Upper lobe of left lung (tissue), 4 donors: Measurements from ENCODE around the gene SLC38A9.
"Not testable (repeated sequence)": the region's sequence is repeated elsewhere in the genome, so short reads cannot be mapped to it uniquely, and the experiment has no call there.

Source experiments
- EP300 ChIP-seq, 4 donors: sonication (generic); formaldehyde crosslinking; IDR thresholded peaks; one replicate each; pipeline ENCODE4 v1.5.1; 2017; ENCODE audit warnings: antibody characterized with exemption in 4 of 4, control low read depth in 2 of 4
- POLR2A ChIP-seq, 4 donors: fragments of 450-650 bp; IDR thresholded peaks; one replicate each; pipeline ENCODE4 v1.5.1; 2016 to 2017; ENCODE audit warnings: antibody characterized with exemption in 4 of 4, mild to moderate bottlenecking in 2 of 4
- POLR2AphosphoS5 ChIP-seq, 2 donors: sonication (generic); formaldehyde crosslinking; IDR thresholded peaks; one replicate each; pipeline ENCODE4 v1.5.1; 2017; ENCODE audit warnings: antibody characterized with exemption in 2 of 2
- TF ChIP-seq, protein P1 (sequence below), 6 experiments: fragments of 450-650 bp in 4 of 6; fragments of 200-600 bp in 2 of 6; sonication (generic) in 2 of 6; IDR thresholded peaks; one replicate each; pipeline ENCODE4 v1.5.1; 2016 to 2019; ENCODE audit warnings: antibody characterized with exemption in 6 of 6

DNA sequence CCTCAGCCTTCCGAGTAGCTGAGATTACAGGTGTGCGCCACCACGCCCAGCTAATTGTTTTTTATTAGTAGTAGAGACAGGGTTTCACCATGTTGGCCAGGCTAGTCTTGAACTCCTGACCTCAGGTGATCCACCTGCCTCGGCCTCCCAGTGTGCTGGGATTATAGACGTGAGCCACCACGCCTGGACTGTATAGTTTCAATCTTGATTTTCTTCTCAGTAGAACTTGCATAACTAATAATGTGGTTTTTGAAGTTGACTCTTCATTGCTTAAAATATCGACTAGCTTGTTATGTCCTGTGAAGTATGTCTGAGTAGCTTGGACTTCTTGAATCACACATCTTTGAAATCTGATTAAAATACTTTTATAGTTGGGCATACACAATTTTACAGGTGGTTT lies 49.6 kb upstream of the SLC38A9 start:
- TF ChIP-seq, protein P1, sequence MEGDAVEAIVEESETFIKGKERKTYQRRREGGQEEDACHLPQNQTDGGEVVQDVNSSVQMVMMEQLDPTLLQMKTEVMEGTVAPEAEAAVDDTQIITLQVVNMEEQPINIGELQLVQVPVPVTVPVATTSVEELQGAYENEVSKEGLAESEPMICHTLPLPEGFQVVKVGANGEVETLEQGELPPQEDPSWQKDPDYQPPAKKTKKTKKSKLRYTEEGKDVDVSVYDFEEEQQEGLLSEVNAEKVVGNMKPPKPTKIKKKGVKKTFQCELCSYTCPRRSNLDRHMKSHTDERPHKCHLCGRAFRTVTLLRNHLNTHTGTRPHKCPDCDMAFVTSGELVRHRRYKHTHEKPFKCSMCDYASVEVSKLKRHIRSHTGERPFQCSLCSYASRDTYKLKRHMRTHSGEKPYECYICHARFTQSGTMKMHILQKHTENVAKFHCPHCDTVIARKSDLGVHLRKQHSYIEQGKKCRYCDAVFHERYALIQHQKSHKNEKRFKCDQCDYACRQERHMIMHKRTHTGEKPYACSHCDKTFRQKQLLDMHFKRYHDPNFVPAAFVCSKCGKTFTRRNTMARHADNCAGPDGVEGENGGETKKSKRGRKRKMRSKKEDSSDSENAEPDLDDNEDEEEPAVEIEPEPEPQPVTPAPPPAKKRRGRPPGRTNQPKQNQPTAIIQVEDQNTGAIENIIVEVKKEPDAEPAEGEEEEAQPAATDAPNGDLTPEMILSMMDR (IDR thresholded peaks at IDR 0.05), result not testable (repeated sequence)
- not testable (repeated sequence) for TF ChIP-seq POLR2A, EP300, POLR2AphosphoS5 (IDR thresholded peaks at IDR 0.05)
